ENCODE data around the gene ZNF785. TPM values are rescaled to one million over a fixed set of nuclear protein-coding genes. Genes with fewer than 3 reads are reported as not detected.
A peak's percentile ranks its signal among the peaks of the same experiment; 100 is the strongest.

ZNF785 gene
- total RNA-seq, 1 donor from 2014 or later: 31.9 TPM

DNA sequence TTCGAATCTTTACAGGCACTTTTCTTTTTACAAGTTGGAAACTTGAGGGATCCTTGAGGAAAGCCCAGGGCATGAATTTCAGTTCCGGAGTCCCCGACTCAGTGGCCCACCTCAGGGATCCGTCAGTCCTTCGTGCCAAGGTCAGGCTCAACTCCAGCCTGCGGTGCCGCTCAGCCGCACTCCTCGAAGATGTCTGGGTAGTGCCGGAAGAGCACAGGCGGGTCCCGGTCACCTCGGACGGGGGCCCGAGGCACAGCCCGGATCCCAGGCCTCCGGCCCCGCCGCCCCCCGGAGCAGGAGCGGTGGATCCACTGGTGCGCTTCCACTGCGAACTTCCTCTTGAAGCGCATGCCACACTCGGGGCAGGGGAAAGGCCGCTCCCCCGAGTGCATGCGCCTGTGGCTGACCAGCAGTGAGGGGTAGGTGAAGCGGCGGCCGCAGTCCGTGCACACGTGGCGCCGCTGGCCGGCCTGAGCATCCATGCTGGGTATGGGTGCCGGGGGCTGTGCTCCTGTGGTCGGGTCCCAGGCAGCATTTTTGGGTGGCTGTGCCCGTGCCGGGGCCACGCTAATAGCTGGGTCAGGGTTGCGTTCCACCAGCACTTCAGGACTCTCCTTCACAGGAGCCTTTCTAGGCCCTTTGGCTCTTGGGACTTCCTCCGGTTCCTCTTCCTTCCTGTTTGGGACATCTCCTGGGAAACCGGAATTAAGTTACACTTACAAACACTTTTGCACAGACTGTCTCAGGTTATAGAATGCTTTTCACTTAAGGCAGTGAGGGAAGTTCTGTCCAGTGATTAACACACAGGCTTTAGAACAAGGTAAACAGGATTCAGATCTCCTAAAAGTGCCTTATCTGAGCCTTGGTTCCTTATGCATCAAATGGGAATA lies 15.5 kb downstream of the ZNF785 start:
- H3K4me1 Mint-ChIP-seq: peaks cover 26% of the 10 kb centered on the region
- TF ChIP-seq, protein P1, sequence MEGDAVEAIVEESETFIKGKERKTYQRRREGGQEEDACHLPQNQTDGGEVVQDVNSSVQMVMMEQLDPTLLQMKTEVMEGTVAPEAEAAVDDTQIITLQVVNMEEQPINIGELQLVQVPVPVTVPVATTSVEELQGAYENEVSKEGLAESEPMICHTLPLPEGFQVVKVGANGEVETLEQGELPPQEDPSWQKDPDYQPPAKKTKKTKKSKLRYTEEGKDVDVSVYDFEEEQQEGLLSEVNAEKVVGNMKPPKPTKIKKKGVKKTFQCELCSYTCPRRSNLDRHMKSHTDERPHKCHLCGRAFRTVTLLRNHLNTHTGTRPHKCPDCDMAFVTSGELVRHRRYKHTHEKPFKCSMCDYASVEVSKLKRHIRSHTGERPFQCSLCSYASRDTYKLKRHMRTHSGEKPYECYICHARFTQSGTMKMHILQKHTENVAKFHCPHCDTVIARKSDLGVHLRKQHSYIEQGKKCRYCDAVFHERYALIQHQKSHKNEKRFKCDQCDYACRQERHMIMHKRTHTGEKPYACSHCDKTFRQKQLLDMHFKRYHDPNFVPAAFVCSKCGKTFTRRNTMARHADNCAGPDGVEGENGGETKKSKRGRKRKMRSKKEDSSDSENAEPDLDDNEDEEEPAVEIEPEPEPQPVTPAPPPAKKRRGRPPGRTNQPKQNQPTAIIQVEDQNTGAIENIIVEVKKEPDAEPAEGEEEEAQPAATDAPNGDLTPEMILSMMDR (IDR thresholded peaks at IDR 0.05; ENCODE audit: unreplicated experiment): no peak
- DNase-seq (ENCODE audit: low spot score in 2 of 2, unreplicated experiment in 2 of 2): no peak
- H3K27ac Mint-ChIP-seq: peak overlapping the region; percentile 37
- peak overlapping the region; percentile 89 for H3K4me3 Mint-ChIP-seq
- no peaks in the 10 kb centered on the region for H3K27me3 Mint-ChIP-seq (ENCODE audit: low read depth)
- no peaks in the 10 kb centered on the region for H3K36me3 Mint-ChIP-seq
- no peaks in the 10 kb centered on the region for H3K9me3 Mint-ChIP-seq

GRCh38 chr16:30569281-30569680 lies 16.2 kb downstream of the ZNF785 start:
- H3K4me1 Mint-ChIP-seq: peaks cover 26% of the 10 kb centered on the region
- H3K4me3 Mint-ChIP-seq: no peak overlapping the region
- no peaks in the 10 kb centered on the region for H3K9me3 Mint-ChIP-seq
- TF ChIP-seq, protein P1 (IDR thresholded peaks at IDR 0.05; ENCODE audit: unreplicated experiment): no peak
- H3K27ac Mint-ChIP-seq: no peak overlapping the region
- no peaks in the 10 kb centered on the region for H3K36me3 Mint-ChIP-seq
- H3K27me3 Mint-ChIP-seq (ENCODE audit: low read depth): no peaks in the 10 kb centered on the region
- no peak for DNase-seq (ENCODE audit: low spot score in 2 of 2, unreplicated experiment in 2 of 2)

DNA sequence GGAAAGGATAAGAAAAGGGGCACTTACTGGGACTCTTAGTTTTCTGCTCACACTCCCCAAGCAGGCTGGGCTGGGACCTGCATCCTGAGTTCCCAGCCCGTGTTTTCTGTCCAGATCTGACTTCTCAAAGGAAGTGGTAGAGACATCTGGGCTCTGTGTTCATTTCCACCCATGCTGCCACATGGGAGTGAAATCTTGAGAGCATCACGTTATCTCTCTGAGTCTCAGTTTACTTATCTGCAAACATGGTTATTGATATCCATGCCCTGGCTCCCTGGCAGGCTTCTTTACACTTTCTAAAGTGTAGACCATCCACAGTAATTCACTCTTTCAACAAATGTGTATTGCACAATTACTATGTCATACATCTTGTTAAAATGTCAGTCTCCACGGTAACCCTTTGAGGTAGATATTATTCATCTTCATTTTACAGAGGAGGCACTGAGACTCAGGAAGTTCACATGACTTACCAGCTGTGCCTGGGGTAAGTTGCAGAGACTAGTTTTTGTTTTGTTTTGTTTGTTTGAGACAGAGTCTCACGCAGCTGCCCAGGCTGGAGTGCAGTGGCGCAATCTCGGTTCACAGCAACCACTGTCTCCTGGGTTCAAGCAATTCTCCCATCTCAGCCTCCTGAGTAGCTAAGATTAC lies 17.4 kb downstream of the ZNF785 start:
- TF ChIP-seq, protein P1 (IDR thresholded peaks at IDR 0.05; ENCODE audit: unreplicated experiment): no peak

GRCh38 chr16:30567160-30567990 lies 18.1 kb downstream of the ZNF785 start:
- H3K4me3 Mint-ChIP-seq: no peak overlapping the region
- peaks cover 23% of the 10 kb centered on the region for H3K4me1 Mint-ChIP-seq

More for the DNA sequence above, 17.4 kb downstream of the ZNF785 start:
- H3K27ac Mint-ChIP-seq: peak overlapping the region; percentile 87
- no peaks in the 10 kb centered on the region for H3K9me3 Mint-ChIP-seq
- no peak for DNase-seq (ENCODE audit: low spot score in 2 of 2, unreplicated experiment in 2 of 2)
- peaks cover 24% of the 10 kb centered on the region for H3K4me1 Mint-ChIP-seq
- H3K27me3 Mint-ChIP-seq (ENCODE audit: low read depth): no peaks in the 10 kb centered on the region
- no peaks in the 10 kb centered on the region for H3K36me3 Mint-ChIP-seq
- H3K4me3 Mint-ChIP-seq: no peak overlapping the region

GRCh38 chr16:30566531-30566930 lies 19.0 kb downstream of the ZNF785 start:
- Mint-ChIP-seq H3K36me3 (no peaks in the 10 kb centered on the region), H3K27ac (no peak overlapping the region), H3K27me3 (ENCODE audit: low read depth) (no peaks in the 10 kb centered on the region), H3K9me3 (no peaks in the 10 kb centered on the region), H3K4me1 (peaks cover 20% of the 10 kb centered on the region), H3K4me3 (no peak overlapping the region)
- TF ChIP-seq, protein P1 (IDR thresholded peaks at IDR 0.05; ENCODE audit: unreplicated experiment): no peak
- no peak for DNase-seq (ENCODE audit: low spot score in 2 of 2, unreplicated experiment in 2 of 2)

More at GRCh38 chr16:30567160-30567990, 18.1 kb downstream of the ZNF785 start:
- Mint-ChIP-seq H3K9me3 (no peaks in the 10 kb centered on the region), H3K27ac (peak overlapping the region; percentile 87), H3K36me3 (no peaks in the 10 kb centered on the region), H3K27me3 (ENCODE audit: low read depth) (no peaks in the 10 kb centered on the region)
- DNase-seq (ENCODE audit: low spot score in 2 of 2, unreplicated experiment in 2 of 2): no peak
- TF ChIP-seq, protein P1 (IDR thresholded peaks at IDR 0.05; ENCODE audit: unreplicated experiment): no peak

Data from mesothelial cell of epicardium (in vitro differentiated cells).